HCT116 (cell line): Measurements from ENCODE around the gene CTSE.

Experiments
- CTCF ChIP-seq, 3 experiments: fragments of 200-600 bp in 1 of 3; sonication (generic) in 1 of 3; IDR thresholded peaks in 2 of 3; conservative IDR thresholded peaks in 1 of 3; 2 replicates each; pipeline ENCODE4 v1.5.1; 2012 to 2017; ENCODE audit warnings: low read depth in 2 of 3, low read length in 2 of 3, antibody characterized with exemption in 1 of 3, borderline replicate concordance in 1 of 3, control low read depth in 1 of 3, mild to moderate bottlenecking in 1 of 3, mixed read lengths in 1 of 3, mixed run types in 1 of 3, moderate library complexity in 1 of 3; ENCODE audit not compliant: insufficient read depth in 1 of 3
- POLR2AphosphoS5 ChIP-seq: IDR thresholded peaks from 2 replicates; pipeline ENCODE4 v1.6.1; 2011; ENCODE audit warnings: mild to moderate bottlenecking, low read depth, low read length, moderate library complexity

GRCh38 chr1:206020393-206021007, 3.2 kb downstream of the CTSE start:
- no peak for TF ChIP-seq CTCF (IDR thresholded peaks at IDR 0.05 in 2 of 3, conservative IDR thresholded peaks at IDR 0.05 in 1 of 3; ENCODE audit: borderline replicate concordance in 1 of 3, insufficient read depth in 1 of 3, low read depth in 2 of 3, low read length in 2 of 3)
- TF ChIP-seq POLR2AphosphoS5 = no peak
